DMS 273 (cell line): Measurements from ENCODE around the gene NUDCD3.
"Not testable (repeated sequence)": the region's sequence is repeated elsewhere in the genome, so short reads cannot be mapped to it uniquely, and the experiment has no call there.

Experiments
- DNase-seq: peaks from one replicate; lab custom pipeline; 2025; ENCODE audit not compliant: unreplicated experiment; lab: John Stamatoyannopoulos, UW

The NUDCD3 gene

DNA sequence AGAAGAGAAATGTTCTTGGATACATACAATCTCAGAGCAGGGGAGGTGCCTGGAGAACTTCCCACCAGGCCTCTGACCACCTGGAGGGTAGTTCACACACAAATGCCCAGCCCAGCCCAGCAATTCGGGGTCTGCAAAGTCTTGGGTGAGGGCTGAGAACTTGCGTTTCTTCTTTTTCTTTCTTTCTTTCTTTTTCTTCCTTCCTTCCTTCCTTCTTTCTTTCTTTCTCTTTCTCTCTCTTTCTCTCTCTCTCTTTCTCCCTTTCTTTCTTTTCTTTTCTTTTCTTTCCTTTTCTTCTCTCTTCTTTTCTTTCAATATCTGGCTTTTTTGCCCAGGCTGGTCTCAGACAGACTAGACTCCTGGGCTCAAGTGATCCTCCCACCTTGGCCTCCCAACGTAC, 28.3 kb upstream of the NUDCD3 start:
- no peak for DNase-seq

DNA sequence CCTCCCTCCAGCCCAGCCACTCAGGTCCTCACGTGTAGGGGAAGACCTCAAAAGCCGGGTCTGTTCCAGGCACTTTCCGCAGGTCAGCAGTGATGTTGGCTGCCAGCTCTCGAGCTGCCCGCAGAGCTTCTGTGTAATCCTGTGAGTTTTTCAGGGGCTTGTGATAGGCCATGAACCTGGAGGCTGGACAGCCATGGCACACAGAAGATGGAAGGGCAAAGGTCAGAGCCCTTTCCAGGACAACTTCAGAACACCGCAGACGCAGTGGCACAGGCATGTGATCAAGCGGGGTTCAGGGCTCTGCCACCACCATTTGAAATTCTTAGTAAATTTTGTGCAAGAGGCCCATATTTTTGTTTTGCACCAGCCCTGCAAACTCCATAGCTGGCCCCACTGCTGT, 26.7 kb upstream of the NUDCD3 start:
- DNase-seq = no peak

- no peak for DNase-seq
These were observed 25.3 kb upstream of the NUDCD3 start for GRCh38 chr7:44515590-44516268.

DNA sequence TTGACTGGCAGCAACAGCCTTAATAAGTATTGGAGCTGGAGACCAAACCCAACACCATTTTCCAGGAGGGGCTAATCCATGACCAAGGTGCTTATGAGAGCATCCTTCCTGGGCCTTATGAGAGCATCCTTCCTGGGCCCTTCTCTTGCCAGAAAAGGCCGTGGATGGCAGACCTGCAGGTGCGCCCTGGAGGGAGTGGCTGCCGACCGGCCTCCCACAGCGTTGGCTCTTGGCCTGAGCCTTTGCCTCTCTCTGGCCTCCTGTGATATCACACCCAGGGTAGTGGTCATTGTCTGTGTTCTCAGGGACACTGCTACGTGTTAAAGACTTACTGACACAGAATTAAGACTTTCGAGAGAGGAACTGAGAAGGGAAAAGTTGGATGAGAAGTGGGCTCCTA, 22.3 kb upstream of the NUDCD3 start:
- no peak for DNase-seq

- DNase-seq = no peak
These were observed 21.5 kb upstream of the NUDCD3 start for GRCh38 chr7:44511863-44512468.

DNA sequence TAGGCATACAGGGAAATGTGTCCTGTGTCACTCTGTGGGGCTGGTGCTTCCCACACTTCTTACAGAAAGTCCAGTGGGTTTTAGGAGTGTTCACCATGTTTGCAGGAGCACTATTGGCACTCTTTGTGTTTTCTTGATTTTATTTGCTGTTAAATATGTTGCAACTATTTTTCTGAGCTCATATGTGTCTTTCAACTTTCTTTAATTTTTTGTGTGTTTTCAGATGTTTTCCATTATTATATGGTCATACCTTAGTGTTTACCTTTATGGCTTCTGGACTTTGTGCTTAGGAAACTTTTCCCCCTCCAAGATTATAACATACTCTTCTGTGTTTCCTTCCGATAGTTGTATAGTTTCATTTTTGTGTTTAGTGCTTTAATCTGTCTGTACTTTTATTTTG, 20.8 kb upstream of the NUDCD3 start:
- DNase-seq = no peak

GRCh38 chr7:44508328-44509030, 18.0 kb upstream of the NUDCD3 start:
- DNase-seq = no peak

DNA sequence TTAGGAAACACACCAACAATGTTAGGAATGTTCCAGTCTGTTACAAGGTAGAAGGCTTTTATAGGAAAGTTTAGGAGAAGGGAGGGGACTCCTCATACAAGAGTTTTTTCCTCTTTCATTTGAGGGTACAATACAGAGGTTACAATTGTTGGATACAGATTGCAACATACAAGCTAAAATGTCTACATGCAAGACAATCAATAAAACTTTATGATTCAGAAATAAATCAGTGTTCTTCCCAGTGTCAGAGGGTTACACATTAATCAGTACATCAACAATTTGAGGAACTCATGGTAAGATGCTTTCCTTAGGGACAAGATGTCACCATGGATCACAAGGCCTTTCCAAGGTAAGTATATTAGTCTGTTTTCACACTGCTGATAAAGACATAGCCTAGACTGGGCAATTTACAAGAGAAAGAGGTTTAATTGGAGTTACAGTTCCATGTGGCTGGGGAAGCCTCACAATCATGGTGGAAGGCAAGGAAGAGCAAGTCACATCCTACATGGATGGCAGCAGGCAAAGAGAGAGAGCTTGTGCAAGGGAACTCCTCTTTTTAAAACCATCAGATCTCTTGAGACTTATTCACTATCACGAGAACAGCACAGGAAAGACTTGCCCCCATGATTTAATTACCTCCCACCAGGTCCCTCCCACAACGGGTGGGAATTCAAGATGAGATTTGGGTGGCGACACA, 16.3 kb upstream of the NUDCD3 start:
- not testable (repeated sequence) for DNase-seq

- no peak for DNase-seq
These were observed 15.1 kb upstream of the NUDCD3 start for GRCh38 chr7:44505595-44505994.

- DNase-seq = no peak
These were observed 7.9 kb upstream of the NUDCD3 start for GRCh38 chr7:44498230-44498954.

DNA sequence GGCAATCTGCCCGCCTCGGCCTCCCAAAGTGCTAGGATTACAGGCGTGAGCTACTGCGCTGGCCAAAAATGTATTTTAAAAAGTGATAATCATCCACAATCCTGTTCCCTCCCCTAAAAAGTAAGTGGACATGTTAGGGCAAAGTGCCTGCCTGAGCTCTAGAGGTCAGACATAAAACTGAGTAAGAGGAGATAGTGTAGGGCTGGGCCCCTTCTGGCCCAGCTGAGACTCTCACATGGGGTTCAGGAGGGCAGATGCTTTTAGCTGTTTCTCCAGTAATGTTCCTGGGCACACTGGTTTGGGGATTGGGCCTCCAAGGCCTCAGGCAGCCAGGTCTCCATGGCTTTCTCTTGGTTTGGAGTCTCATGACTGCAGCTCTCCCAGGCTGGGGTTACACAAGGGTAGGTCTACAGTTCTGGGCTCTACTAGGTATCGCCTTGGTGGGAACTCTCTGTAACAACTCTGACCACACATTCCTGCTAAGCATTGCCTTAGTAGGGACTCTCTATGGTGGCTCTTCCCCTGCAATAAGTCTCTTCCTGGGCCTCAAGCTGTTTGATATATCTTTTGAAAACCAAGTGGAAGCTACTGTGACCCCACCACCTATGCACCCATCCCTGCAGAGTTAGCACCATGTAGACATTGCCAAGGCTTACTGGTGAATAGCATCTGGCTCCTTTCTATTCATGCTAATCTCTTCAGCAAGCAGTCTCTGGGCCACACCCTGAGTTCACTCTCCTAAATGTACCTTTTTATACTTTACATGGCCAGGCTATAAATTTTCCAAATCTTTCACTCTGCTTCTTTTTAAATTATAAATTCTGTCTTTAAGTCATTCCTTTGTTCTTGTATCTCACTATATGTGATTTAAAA, 6.9 kb upstream of the NUDCD3 start:
- DNase-seq = no peak

DNA sequence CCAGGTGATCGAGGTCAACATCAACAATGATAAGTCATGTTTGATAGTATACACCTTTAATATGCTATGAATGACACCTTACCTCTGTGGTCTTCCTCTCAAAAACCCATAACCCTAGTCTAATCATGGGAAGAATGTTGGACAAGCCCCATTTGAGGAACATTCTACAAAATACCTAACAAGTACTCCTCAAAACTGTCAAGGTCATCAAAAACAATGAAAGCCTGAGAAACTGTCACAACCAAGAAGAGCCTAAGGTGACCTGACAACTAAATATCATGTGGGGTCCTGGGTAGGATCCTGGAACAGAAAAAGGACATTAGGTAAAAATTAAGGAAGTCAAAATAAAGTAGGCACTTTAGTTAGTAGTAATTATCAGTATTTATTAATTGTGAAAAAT, 5.9 kb upstream of the NUDCD3 start:
- no peak for DNase-seq

GRCh38 chr7:44494960-44495359, 4.5 kb upstream of the NUDCD3 start:
- DNase-seq = no peak

DNA sequence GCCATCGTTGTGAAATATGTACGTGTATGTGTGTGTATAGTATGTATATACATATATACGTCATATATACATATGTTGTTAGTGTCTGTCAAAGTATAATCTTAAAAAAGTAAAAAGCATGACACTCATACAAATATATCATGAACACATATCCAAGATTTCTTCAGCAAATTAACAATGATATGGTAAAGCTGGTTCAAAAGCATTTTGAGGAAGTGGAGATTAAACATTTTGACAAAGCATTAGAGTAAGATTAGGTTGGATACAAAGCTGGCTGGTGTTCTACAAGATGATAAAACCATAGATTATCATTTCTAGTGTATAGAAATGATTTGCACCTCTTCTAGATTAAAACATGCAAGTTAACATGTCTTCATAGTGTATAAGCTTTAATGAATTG, 771 bp upstream of the NUDCD3 start:
- no peak for DNase-seq

GRCh38 chr7:44489955-44490350, 505 bp downstream of the NUDCD3 start:
- peak; percentile 78 for DNase-seq

DNA sequence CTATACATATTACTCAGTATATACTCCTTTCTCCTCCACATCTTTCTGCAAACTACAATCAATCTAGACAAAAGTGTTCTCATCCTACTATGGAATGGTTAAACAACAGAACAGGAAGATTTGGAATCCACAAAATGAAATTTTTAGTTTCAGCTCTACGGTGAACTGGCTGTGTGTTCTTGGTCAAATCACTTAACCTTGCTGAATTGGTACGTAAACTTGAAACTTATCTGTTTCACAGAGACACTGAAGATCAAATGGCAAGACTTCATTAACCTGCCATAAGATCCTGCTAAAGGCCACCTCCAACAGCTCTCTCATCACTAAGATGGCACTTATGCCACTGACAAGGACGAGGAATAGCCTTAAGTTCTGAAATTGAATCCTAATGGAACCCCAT, 1.5 kb downstream of the NUDCD3 start:
- DNase-seq = no peak

GRCh38 chr7:44486693-44487092, 3.8 kb downstream of the NUDCD3 start:
- DNase-seq = no peak

- no peak for DNase-seq
These were observed 4.5 kb downstream of the NUDCD3 start for GRCh38 chr7:44486001-44486400.

- no peak for DNase-seq
These were observed 5.8 kb downstream of the NUDCD3 start for GRCh38 chr7:44484482-44485313.
